GM12878 (cell line): ENCODE data around the gene OR7A5. TPM values are rescaled to one million over a fixed set of nuclear protein-coding genes. Genes with fewer than 3 reads are reported as not detected.
"Not testable (repeated sequence)": the region's sequence is repeated elsewhere in the genome, so short reads cannot be mapped to it uniquely, and the experiment has no call there.

ENCODE experiments used
- ATAC-seq: fragments of 200-7000 bp; cut with Tn5 transposase; 3 replicates; pipeline ENCODE4 v1.9.1; 2020; ENCODE audit warnings: mild to moderate bottlenecking, moderate library complexity
- BruUV-seq: library from RNA; stranded (reverse); fragments of 400-500 nt; replicated peaks from 2 replicates; lab custom pipeline; 2021; lab: Mats Ljungman, UMichigan
- CTCF ChIA-PET: fragments of 300-600 bp; sonication (Branson Sonifier 250); formaldehyde crosslinking; extraction: SDS; loops from one replicate; lab custom pipeline; 2021; ENCODE audit warnings: inconsistent platforms; lab: Yijun Ruan, JAX
- POLR2A ChIA-PET: fragments of 350-600 bp; formaldehyde crosslinking; extraction: SDS; loops from one replicate; lab custom pipeline; 2021; ENCODE audit warnings: inconsistent platforms; lab: Charles Lee
- RAD21 ChIA-PET: fragments of 300-600 bp; sonication (Branson Sonifier 250); formaldehyde crosslinking; loops from one replicate; lab custom pipeline; 2023; ENCODE audit warnings: antibody characterized with exemption; ENCODE audit not compliant: unreplicated experiment; lab: Charles Lee
- SMC1A ChIA-PET: fragments of 300-600 bp; sonication (Branson Sonifier 250); formaldehyde crosslinking; loops from one replicate; lab custom pipeline; 2023; ENCODE audit not compliant: unreplicated experiment, uncharacterized antibody; lab: Charles Lee
- DNase-seq: peaks from one replicate; pipeline ENCODE4 v3.0.0-alpha.2; 2011; ENCODE audit warnings: low read depth, low spot score
- FAIRE-seq: peaks from 3 replicates; lab custom pipeline; 2011; peaks lifted over from hg19 to GRCh38; lab: Jason Lieb, UNC
- H2AFZ ChIP-seq: 2 replicates; pipeline ENCODE4 v1.6.0; 2011; ENCODE audit warnings: low read depth, low read length, control low read depth; ENCODE audit not compliant: control insufficient read depth
- H3K27ac ChIP-seq: 2 replicates; pipeline ENCODE4 v1.5.1; 2011; ENCODE audit warnings: control low read depth; ENCODE audit not compliant: control insufficient read depth, insufficient read depth
- H3K27me3 ChIP-seq, 2 experiments: replicated peaks in 1 of 2; 2 replicates each; pipeline versions ENCODE4 v1.6.0 to v1.6.1; 2011; ENCODE audit warnings: low read length in 1 of 2; ENCODE audit not compliant: control insufficient read depth in 2 of 2, insufficient read depth in 2 of 2
- H3K36me3 ChIP-seq, 2 experiments: 2 replicates each; pipeline ENCODE4 v1.5.1; 2011; ENCODE audit warnings: low read length in 1 of 2; ENCODE audit not compliant: control insufficient read depth in 2 of 2, insufficient read depth in 2 of 2
- H3K4me1 ChIP-seq: 2 replicates; pipeline ENCODE4 v1.6.1; 2011; ENCODE audit warnings: mild to moderate bottlenecking, low read length, moderate library complexity, mixed read lengths; ENCODE audit not compliant: control insufficient read depth, insufficient read depth
- H3K4me2 ChIP-seq: 2 replicates; pipeline ENCODE4 v1.6.0; 2011; ENCODE audit warnings: control low read depth; ENCODE audit not compliant: control insufficient read depth, insufficient read depth
- H3K4me3 ChIP-seq: fragments of 200-600 bp; sonication (generic); 2 replicates; pipeline ENCODE4 v1.5.1; 2016
- H3K79me2 ChIP-seq: 2 replicates; pipeline ENCODE4 v1.6.0; 2011; ENCODE audit warnings: low read length; ENCODE audit not compliant: control insufficient read depth, insufficient read depth
- H3K9ac ChIP-seq: 2 replicates; pipeline ENCODE4 v1.8.0; 2011; ENCODE audit warnings: low read length, control low read depth, mixed read lengths; ENCODE audit not compliant: control insufficient read depth, insufficient read depth
- H3K9me3 ChIP-seq: replicated peaks from 3 replicates; pipeline ENCODE4 v1.5.1; 2011; ENCODE audit warnings: mild to moderate bottlenecking, low read length; ENCODE audit not compliant: control insufficient read depth, insufficient read depth
- H4K20me1 ChIP-seq: 2 replicates; pipeline ENCODE4 v1.6.0; 2011; ENCODE audit not compliant: control insufficient read depth, insufficient read depth
- BHLHE40 ChIP-seq, 2 experiments: fragments of 450-650 bp in 1 of 2; IDR thresholded peaks; 2 replicates each; pipeline ENCODE4 v1.6.1; 2011 to 2017; ENCODE audit warnings: low read depth in 2 of 2, borderline replicate concordance in 1 of 2, improper control_type of control experiment in 1 of 2, low read length in 1 of 2, mild to moderate bottlenecking in 1 of 2
- CREM ChIP-seq: IDR thresholded peaks from 2 replicates; pipeline ENCODE4 v1.6.1; 2014; ENCODE audit warnings: antibody characterized with exemption, low read depth
- GABPA ChIP-seq: IDR thresholded peaks from 2 replicates; pipeline ENCODE4 v1.6.1; 2014; ENCODE audit warnings: antibody characterized with exemption, low read depth, mild to moderate bottlenecking, inconsistent platforms
- IRF4 ChIP-seq: IDR thresholded peaks from 2 replicates; pipeline ENCODE4 v1.6.1; 2011; ENCODE audit warnings: low read depth, low read length
- NBN ChIP-seq: fragments of 450-650 bp; IDR thresholded peaks from 2 replicates; pipeline ENCODE4 v1.6.1; 2016
- POLR2AphosphoS2 ChIP-seq: IDR thresholded peaks from 2 replicates; pipeline ENCODE4 v1.6.1; 2011; ENCODE audit warnings: low read depth, mild to moderate bottlenecking, low read length, improper control_type of control experiment, moderate library complexity
- RUNX3 ChIP-seq: IDR thresholded peaks from 2 replicates; pipeline ENCODE4 v1.6.1; 2012; ENCODE audit warnings: low read length, inconsistent platforms
- SPI1 ChIP-seq: IDR thresholded peaks from 2 replicates; pipeline ENCODE4 v1.6.1; 2011; ENCODE audit warnings: low read depth, mild to moderate bottlenecking, low read length, moderate library complexity, borderline replicate concordance; ENCODE audit not compliant: insufficient read depth
- TCF12 ChIP-seq: IDR thresholded peaks from 2 replicates; pipeline ENCODE4 v1.6.1; 2011; ENCODE audit warnings: low read depth, mild to moderate bottlenecking, low read length
- WRNIP1 ChIP-seq: IDR thresholded peaks from 2 replicates; pipeline ENCODE4 v1.6.1; 2011; ENCODE audit warnings: low read depth, low read length, improper control_type of control experiment, borderline replicate concordance
- ZBED1 ChIP-seq: IDR thresholded peaks from 2 replicates; pipeline ENCODE4 v1.6.1; 2016; ENCODE audit warnings: borderline replicate concordance
- WGBS: methylation state at CpG from one replicate; pipeline ENCODE4 v1.1.6; 2016; ENCODE audit warnings: low lambda C conversion rate; ENCODE audit not compliant: insufficient replicate concordance, insufficient coverage; ENCODE audit errors: missing lambda C conversion rate; 5-methylcytosine and 5-hydroxymethylcytosine counted together
- in situ Hi-C: fragments of 300-500 bp; cut with MboI; formaldehyde crosslinking; loops from 9 replicates; pipeline ENCODE4 v1.14.3; 2018; ENCODE audit warnings: mixed read lengths
- intact Hi-C: fragments of 100-400 bp; cut with micrococcal nuclease; formaldehyde crosslinking; loops from one replicate; pipeline ENCODE4 v1.14.2; 2022; ENCODE audit not compliant: unreplicated experiment
- polyA plus RNA-seq, 11 experiments: library from polyadenylated mRNA; depleted of rRNA in 4 of 11; unstranded in 6 of 11; stranded (reverse) in 5 of 11; fragments of >200 nt; fragmentation: Nextera tagmentation in 4 of 11; fragmentation: Illumina TruSeq in 1 of 11; extraction: Ambion mirVana in 4 of 11; extraction: Trizol in 1 of 11; gene quantifications; 1 replicate in 1 of 11; 2 replicates in 10 of 11; pipeline versions ENCODE4 v1.2.1 to v1.2.3, GENCODE V29; 2011 to 2016; ENCODE audit warnings: inconsistent platforms in 2 of 11, missing spikeins in 2 of 11, low read depth in 1 of 11
- total RNA-seq, 4 experiments: library from RNA; depleted of rRNA in 3 of 4; stranded (reverse); fragments of >200 nt in 3 of 4; fragmentation: Illumina TruSeq in 1 of 4; extraction: Trizol in 1 of 4; gene quantifications; 2 replicates each; pipeline versions ENCODE4 v1.2.1 to v1.2.3, GENCODE V29; 2013 to 2021
- TF ChIP-seq, protein P1 (sequence below): fragments of 450-650 bp; formaldehyde crosslinking; IDR thresholded peaks from 2 replicates; pipeline ENCODE4 v1.4.0; 2022; ENCODE audit warnings: mild to moderate bottlenecking, moderate library complexity

The OR7A5 gene
- total and polyA plus RNA-seq, 10 of the 15 experiments (the other 5 are each of a cell fraction or from before 2014, with no cell fraction given), result not detected

DNA sequence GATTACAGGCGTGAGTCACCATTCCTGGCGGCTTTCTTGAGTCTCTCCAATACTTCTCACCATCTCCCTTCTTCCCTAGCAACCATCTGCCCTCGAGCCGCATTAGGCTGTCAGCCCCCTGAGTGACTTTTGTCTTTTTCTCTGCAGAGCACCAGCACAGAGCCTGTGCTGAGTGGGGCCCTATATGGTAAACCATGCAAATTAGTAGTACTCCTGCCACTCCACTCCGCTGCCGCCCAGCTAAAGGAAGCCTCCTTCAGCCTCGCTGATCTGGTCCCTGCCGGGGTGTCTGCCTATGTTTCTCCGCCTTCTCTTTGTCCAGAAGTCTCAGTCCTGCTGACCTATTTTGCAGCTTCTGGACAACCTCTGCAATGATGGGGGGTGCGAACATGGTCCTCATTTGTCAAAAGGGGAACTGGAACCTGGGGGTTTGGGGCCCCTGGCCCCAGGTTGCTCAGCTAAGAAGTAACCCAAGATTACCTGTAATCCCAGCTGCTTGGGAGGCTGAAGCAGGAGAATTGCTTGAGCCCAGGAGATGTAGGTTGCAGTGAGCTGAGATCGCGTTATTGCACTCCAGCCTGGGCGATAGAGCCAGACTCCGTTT, 54.3 kb downstream of the OR7A5 start:
- H3K79me2 ChIP-seq, BruUV-seq, CTCF ChIA-PET, DNase-seq, H3K27ac ChIP-seq, in situ Hi-C loops, SMC1A ChIA-PET, H3K9me3 ChIP-seq, H3K9ac ChIP-seq, H4K20me1 ChIP-seq, H3K27me3 ChIP-seq, POLR2A ChIA-PET, H3K4me3 ChIP-seq, H3K36me3 ChIP-seq, RAD21 ChIA-PET: not testable (repeated sequence)
- FAIRE-seq (peak; percentile 95), ATAC-seq (peak; percentile 71)
- Histone ChIP-seq H2AFZ (peak overlapping the region; percentile 39; the same call in 1 of the 2 replicates), H3K4me2 (0 out of 2 replicates have a peak overlapping the region, but pooled peaks have one; percentile 13), H3K4me1 (peaks cover 21% of the 10 kb centered on the region)
- TF ChIP-seq SPI1 (peak; percentile 89), IRF4 (0 out of 2 replicates have a peak, but pooled peaks have one; percentile 28), RUNX3 (peak; percentile 48; the same call in 1 of the 2 replicates), CREM (0 out of 2 replicates have a peak, but pooled peaks have one; percentile 10)
- intact Hi-C loops, result loop anchor here (10.0 kb wide), 1 partner anchor 206 kb away; the partner anchor contains the start of gene NDUFB7
- 17% methylated on average over 6 of the region's 14 CpGs for WGBS

DNA sequence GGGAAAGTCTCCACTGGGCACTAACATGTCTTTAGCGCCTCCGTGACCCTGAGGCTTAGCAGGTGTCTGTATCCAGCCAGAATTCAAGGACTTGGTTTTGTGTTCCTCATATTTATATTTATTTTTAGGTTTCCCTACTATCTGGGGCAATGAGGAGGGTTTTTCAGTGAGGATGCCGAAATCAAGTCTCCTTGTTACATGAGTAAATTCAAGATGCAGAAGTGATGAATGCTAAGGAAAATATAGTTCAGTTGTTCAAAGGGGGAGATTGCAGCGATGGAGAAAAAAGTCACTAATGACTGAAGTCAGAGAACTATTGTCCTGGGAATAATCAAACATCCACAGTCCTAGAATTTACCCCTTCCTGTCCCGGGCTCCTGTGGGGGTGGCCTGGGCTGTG, 55.8 kb downstream of the OR7A5 start:
- WGBS, result 47% methylated on average over 5 of the region's 5 CpGs
- in situ Hi-C loops (no loop called here), intact Hi-C loops (no loop called here)
- DNase-seq (no peak), ATAC-seq (no peak), FAIRE-seq (no peak)
- ChIA-PET POLR2A (no interaction called here), CTCF (interaction anchor here (0.9 kb wide), 1 partner anchor 117 kb away, joined by 5 read pairs; no protein-coding TSS in a partner anchor), RAD21 (no interaction called here), SMC1A (no interaction called here)
- no peak overlapping the region for H3K27ac ChIP-seq
- H3K4me1 ChIP-seq, result peaks cover 7% of the 10 kb centered on the region
- no peaks in the 10 kb centered on the region for H3K27me3 ChIP-seq
- H3K9ac ChIP-seq, result no peak overlapping the region
- H3K79me2 ChIP-seq, result no peaks in the 10 kb centered on the region
- H3K9me3 ChIP-seq, result no peaks in the 10 kb centered on the region
- no peaks in the 10 kb centered on the region for H3K36me3 ChIP-seq
- no peak overlapping the region for H3K4me3 ChIP-seq
- BruUV-seq, result no TSS peak
- no peak overlapping the region for H3K4me2 ChIP-seq
- no peaks in the 10 kb centered on the region for H4K20me1 ChIP-seq
- H2AFZ ChIP-seq, result no peak overlapping the region
- TF ChIP-seq WRNIP1 (no peak), NBN (no peak), POLR2AphosphoS2 (no peak), ZBED1 (no peak), GABPA (no peak), BHLHE40 (IDR thresholded peaks at IDR 0.05; ENCODE audit: borderline replicate concordance in 1 of 2, low read depth in 2 of 2, low read length in 1 of 2) (no peak), TCF12 (no peak)
- TF ChIP-seq, protein P1, sequence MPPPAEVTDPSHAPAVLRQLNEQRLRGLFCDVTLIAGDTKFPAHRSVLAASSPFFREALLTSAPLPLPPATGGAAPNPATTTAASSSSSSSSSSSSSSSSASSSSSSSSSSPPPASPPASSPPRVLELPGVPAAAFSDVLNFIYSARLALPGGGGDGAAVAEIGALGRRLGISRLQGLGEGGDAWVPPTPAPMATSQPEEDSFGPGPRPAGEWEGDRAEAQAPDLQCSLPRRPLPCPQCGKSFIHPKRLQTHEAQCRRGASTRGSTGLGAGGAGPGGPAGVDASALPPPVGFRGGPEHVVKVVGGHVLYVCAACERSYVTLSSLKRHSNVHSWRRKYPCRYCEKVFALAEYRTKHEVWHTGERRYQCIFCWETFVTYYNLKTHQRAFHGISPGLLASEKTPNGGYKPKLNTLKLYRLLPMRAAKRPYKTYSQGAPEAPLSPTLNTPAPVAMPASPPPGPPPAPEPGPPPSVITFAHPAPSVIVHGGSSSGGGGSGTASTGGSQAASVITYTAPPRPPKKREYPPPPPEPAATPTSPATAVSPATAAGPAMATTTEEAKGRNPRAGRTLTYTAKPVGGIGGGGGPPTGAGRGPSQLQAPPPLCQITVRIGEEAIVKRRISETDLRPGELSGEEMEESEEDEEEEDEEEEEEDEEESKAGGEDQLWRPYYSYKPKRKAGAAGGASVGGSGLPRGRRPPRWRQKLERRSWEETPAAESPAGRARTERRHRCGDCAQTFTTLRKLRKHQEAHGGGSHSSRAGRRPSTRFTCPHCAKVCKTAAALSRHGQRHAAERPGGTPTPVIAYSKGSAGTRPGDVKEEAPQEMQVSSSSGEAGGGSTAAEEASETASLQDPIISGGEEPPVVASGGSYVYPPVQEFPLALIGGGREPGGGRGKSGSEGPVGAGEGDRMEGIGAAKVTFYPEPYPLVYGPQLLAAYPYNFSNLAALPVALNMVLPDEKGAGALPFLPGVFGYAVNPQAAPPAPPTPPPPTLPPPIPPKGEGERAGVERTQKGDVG, result no peak
